Right atrium auricular region (tissue), 2 donors: ENCODE results near the gene PRELP. TPM values are rescaled to one million over a fixed set of nuclear protein-coding genes. Genes with fewer than 3 reads are reported as not detected.

ENCODE experiments used
- DNase-seq: peaks from one replicate; pipeline ENCODE4 v3.0.0-alpha.2; 2019; ENCODE audit warnings: low spot score
- H3K27ac ChIP-seq, 2 donors: fragments of 200-600 bp; sonication (generic); 1 replicate in 1 of 2; 2 replicates in 1 of 2; pipeline ENCODE4 v1.5.1; 2016 to 2019
- H3K27me3 ChIP-seq, 2 donors: fragments of 200-600 bp; sonication (generic); one replicate each; pipeline versions ENCODE4 v1.5.1 to v1.6.0; 2017 to 2019
- H3K36me3 ChIP-seq: fragments of 200-600 bp; sonication (generic); one replicate; pipeline ENCODE4 v1.5.1; 2016
- H3K4me1 ChIP-seq, 2 donors: fragments of 200-600 bp; sonication (generic); one replicate each; pipeline versions ENCODE4 v1.5.1 to v1.6.0; 2017 to 2019
- H3K4me3 ChIP-seq, 2 donors: fragments of 200-600 bp; sonication (generic); 1 replicate in 1 of 2; 2 replicates in 1 of 2; pipeline ENCODE4 v1.5.1; 2017 to 2019; ENCODE audit warnings: mild to moderate bottlenecking in 1 of 2, moderate library complexity in 1 of 2
- H3K9me3 ChIP-seq, 2 donors: fragments of 200-600 bp; sonication (generic); one replicate each; pipeline ENCODE4 v1.5.1; 2019
- total RNA-seq, 2 donors: library from RNA; depleted of rRNA; stranded (reverse); fragments of >200 nt; gene quantifications; one replicate each; pipeline ENCODE4 v1.1.0, GENCODE V29; 2016
- TF ChIP-seq, protein P1 (sequence below), 2 donors: fragments of 200-600 bp; sonication (generic); IDR thresholded peaks; one replicate each; pipeline ENCODE4 v1.5.1; 2019; ENCODE audit warnings: antibody characterized with exemption in 2 of 2

The PRELP gene
- total RNA-seq, 2 donors from 2014 or later, result 54.5 to 243 TPM

DNA sequence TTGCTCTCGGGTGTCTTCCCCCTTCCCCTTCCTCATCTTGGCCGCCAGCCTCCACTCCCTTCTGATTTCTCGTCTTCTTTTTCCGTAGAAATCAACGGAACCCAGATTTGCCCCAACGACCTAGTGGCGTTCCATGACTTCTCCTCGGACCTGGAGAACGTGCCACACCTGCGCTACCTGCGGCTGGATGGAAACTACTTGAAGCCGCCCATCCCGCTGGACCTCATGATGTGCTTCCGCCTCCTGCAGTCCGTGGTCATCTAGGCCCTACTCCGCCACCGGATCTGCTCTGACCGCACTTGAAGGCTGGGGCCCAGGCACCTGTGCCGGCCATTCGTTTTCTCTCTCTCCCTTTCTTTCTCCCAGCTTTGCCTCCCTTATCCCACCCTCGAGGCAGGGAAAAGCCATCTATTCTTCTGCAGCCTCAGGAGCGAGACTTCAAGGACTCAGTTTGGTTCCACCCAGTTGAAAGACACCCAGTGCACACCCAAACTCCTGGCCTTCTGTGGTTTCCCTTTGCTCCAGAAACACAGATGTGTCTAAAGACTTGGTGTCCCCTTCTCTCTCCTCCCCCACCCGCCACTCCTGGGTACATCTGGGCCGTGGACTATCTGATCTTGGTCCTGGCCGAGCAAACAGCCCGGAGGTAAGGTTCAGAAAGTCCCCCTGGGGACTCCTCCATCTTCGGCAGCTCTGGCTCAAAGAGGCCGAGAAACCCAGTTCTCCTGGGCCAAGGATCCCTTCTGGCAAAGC lies 11.2 kb downstream of the PRELP start:
- Histone ChIP-seq H3K27ac (peak overlapping the region; percentile 71 to 75), H3K27me3 (no peaks in the 10 kb centered on the region), H3K36me3 (peaks cover 38% of the 10 kb centered on the region), H3K4me1 (peaks cover 0 to 24% of the 10 kb centered on the region in 2 donors), H3K4me3 (peak overlapping the region in 1 of 2 donors; percentile 45), H3K9me3 (no peaks in the 10 kb centered on the region)
- TF ChIP-seq, protein P1, sequence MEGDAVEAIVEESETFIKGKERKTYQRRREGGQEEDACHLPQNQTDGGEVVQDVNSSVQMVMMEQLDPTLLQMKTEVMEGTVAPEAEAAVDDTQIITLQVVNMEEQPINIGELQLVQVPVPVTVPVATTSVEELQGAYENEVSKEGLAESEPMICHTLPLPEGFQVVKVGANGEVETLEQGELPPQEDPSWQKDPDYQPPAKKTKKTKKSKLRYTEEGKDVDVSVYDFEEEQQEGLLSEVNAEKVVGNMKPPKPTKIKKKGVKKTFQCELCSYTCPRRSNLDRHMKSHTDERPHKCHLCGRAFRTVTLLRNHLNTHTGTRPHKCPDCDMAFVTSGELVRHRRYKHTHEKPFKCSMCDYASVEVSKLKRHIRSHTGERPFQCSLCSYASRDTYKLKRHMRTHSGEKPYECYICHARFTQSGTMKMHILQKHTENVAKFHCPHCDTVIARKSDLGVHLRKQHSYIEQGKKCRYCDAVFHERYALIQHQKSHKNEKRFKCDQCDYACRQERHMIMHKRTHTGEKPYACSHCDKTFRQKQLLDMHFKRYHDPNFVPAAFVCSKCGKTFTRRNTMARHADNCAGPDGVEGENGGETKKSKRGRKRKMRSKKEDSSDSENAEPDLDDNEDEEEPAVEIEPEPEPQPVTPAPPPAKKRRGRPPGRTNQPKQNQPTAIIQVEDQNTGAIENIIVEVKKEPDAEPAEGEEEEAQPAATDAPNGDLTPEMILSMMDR (IDR thresholded peaks at IDR 0.05), result no peak
- no peak for DNase-seq

DNA sequence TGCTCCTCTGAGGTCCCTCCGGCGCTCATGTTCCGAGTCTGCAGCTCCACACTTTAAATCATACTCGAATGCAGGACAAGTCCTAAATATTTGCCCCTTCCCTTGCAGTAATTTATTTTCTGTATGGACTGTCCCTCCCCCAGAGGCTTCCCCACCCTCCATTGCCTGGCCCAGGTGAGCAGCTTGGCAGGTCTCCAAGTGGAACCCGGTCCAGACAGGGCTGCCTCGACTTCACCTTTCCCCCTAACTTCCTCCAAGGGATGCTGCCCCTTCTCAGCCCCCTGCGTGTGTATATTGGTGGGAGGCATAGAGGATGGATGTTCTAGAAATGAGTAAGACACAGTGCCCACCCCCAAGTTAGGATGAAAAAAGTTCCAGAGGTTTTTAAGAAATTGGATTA lies 12.9 kb downstream of the PRELP start:
- Histone ChIP-seq H3K27me3 (no peaks in the 10 kb centered on the region), H3K9me3 (no peaks in the 10 kb centered on the region), H3K4me1 (peaks cover 0 to 22% of the 10 kb centered on the region in 2 donors), H3K36me3 (peaks cover 33% of the 10 kb centered on the region), H3K27ac (no peak overlapping the region), H3K4me3 (no peak overlapping the region)
- TF ChIP-seq, protein P1 (IDR thresholded peaks at IDR 0.05), result no peak
- no peak for DNase-seq

- H3K36me3 ChIP-seq, result peaks cover 13% of the 10 kb centered on the region
- no peak for DNase-seq
- H3K27ac ChIP-seq, result no peak overlapping the region
- TF ChIP-seq, protein P1 (IDR thresholded peaks at IDR 0.05), result no peak
- H3K4me1 ChIP-seq, result peaks cover 0 to 18% of the 10 kb centered on the region in 2 donors
- no peaks in the 10 kb centered on the region for H3K9me3 ChIP-seq
- H3K27me3 ChIP-seq, result no peaks in the 10 kb centered on the region
- no peak overlapping the region for H3K4me3 ChIP-seq
Observed at GRCh38 chr1:203490607-203491006, 15.0 kb downstream of the PRELP start.

DNA sequence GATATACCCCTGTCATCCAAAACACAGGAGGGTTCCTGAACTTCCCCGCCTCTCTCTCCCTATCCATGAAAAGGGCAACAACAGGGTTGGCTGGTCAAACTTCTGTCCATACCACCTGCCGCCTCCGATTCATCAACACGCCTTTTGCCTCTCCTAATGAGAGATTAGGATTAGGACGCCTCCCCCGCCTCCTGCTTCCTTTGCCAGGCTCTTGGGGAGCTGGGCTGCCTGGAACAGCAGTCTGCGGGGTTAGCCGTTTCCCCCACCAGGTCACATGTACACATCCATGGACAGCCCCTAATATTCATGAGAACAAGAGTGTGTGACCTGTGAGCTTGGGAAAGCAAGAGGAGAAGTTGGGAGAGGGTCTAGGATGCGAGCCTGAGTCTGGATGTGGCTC lies 16.1 kb downstream of the PRELP start:
- no peaks in the 10 kb centered on the region for H3K9me3 ChIP-seq
- H3K27ac ChIP-seq, result no peak overlapping the region
- TF ChIP-seq, protein P1 (IDR thresholded peaks at IDR 0.05), result no peak

DNA sequence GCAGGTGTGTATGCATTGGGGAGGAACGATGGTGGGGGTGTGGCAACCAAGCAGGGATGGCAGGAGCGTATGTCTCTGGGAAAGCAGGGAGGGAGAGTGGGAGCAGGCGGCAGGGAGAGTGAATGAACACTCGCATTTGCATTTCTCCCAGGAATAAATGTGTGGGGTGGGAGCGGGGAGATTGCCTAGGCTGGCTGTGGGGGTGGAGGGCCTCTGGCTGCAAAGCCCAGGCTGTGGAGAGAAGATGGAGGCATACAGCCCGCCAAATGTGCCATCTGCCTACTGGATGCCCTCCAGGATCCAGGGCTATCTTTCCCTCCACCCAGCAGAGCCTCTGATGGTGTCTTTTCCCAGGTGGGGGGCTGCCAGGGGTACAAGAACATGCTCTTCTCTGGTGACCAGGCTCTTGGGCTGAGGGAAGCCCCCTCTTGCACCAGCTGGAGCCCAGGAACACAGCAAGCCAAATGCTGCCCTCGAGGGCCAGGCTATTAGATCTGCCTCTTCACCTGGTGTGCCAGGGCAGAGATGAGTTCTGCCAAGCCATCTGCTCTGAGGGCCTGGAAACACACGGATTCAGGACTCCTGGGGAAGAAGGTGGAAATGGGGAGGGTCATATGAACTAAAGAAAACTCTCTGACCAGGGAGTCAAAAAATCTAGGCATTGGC lies 16.6 kb downstream of the PRELP start:
- Histone ChIP-seq H3K27me3 (no peaks in the 10 kb centered on the region), H3K4me3 (no peak overlapping the region), H3K27ac (no peak overlapping the region), H3K9me3 (no peaks in the 10 kb centered on the region), H3K4me1 (peaks cover 0 to 8% of the 10 kb centered on the region in 2 donors), H3K36me3 (no peaks in the 10 kb centered on the region)
- TF ChIP-seq, protein P1 (IDR thresholded peaks at IDR 0.05), result no peak
- no peak for DNase-seq

More for the DNA sequence above, 16.1 kb downstream of the PRELP start:
- Histone ChIP-seq H3K36me3 (peaks cover 3% of the 10 kb centered on the region), H3K4me1 (peaks cover 0 to 13% of the 10 kb centered on the region in 2 donors), H3K27me3 (no peaks in the 10 kb centered on the region), H3K4me3 (no peak overlapping the region)
- no peak for DNase-seq
